ENCODE measurements around the gene POLD1. TPM values are rescaled to one million over a fixed set of nuclear protein-coding genes. Genes with fewer than 3 reads are reported as not detected.

POLD1 gene
- total and polyA plus RNA-seq, 2 experiments from 2014 or later, result 111 to 173 TPM

DNA sequence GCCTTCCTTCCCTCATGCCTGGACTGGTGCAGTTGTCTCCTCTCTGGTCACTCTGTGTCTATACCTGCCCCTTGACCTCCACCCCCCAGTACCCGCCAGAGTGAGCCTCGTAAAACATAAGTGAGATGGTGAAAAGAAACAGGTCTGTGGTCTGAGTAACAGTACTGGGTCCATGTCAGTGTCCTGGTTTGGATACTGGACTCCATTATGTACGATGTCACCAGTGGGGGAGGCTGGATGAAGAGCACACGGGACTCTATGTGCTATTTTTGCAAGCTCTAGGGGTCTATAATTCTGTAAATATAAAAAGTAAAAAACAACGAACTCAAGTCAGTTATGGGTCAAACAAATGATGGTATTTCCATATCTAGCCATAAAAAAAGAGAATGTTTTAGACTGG is 62.9 kb downstream of the POLD1 start:
- no peaks in the 10 kb centered on the region for H3F3A ChIP-seq (replicated peaks; ENCODE audit: low read depth)
- H3K4me2 ChIP-seq, result no peak overlapping the region
- peaks cover 50% of the 10 kb centered on the region for H3K36me3 Mint-ChIP-seq (ENCODE audit: low read depth)
- no peak overlapping the region for H3K4me3 Mint-ChIP-seq
- no peak overlapping the region for H3K27ac Mint-ChIP-seq
- no peaks in the 10 kb centered on the region for H3K4me1 Mint-ChIP-seq
- H4K20me1 ChIP-seq (replicated peaks; ENCODE audit: insufficient read depth), result no peaks in the 10 kb centered on the region
- no peak for DNase-seq (ENCODE audit: low spot score)
- no peaks in the 10 kb centered on the region for H3K79me2 ChIP-seq (replicated peaks; ENCODE audit: insufficient read depth)
- no peaks in the 10 kb centered on the region for H3K9me2 ChIP-seq (ENCODE audit: insufficient read depth)
- no peak overlapping the region for H2AFZ ChIP-seq
- H3K4me1 ChIP-seq (ENCODE audit: insufficient read depth), result peaks cover 6% of the 10 kb centered on the region; the same call in 1 of the 2 replicates
- peaks cover 93% of the 10 kb centered on the region for H3K9me3 Mint-ChIP-seq
- H3K27me3 Mint-ChIP-seq (ENCODE audit: insufficient read depth, low read depth, poor library complexity), result peaks cover 4% of the 10 kb centered on the region
- H3K27ac ChIP-seq (ENCODE audit: low read depth), result no peak overlapping the region
- TF ChIP-seq, protein P1, sequence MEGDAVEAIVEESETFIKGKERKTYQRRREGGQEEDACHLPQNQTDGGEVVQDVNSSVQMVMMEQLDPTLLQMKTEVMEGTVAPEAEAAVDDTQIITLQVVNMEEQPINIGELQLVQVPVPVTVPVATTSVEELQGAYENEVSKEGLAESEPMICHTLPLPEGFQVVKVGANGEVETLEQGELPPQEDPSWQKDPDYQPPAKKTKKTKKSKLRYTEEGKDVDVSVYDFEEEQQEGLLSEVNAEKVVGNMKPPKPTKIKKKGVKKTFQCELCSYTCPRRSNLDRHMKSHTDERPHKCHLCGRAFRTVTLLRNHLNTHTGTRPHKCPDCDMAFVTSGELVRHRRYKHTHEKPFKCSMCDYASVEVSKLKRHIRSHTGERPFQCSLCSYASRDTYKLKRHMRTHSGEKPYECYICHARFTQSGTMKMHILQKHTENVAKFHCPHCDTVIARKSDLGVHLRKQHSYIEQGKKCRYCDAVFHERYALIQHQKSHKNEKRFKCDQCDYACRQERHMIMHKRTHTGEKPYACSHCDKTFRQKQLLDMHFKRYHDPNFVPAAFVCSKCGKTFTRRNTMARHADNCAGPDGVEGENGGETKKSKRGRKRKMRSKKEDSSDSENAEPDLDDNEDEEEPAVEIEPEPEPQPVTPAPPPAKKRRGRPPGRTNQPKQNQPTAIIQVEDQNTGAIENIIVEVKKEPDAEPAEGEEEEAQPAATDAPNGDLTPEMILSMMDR (conservative IDR thresholded peaks at IDR 0.05; ENCODE audit: low read depth in 2 of 2), result no peak
- TF ChIP-seq EZH2phosphoT487 (IDR thresholded peaks at IDR 0.05; ENCODE audit: unreplicated experiment), result no peak
- TF ChIP-seq CREB1 (CRISPR knock-in tag; IDR thresholded peaks at IDR 0.05; ENCODE audit: low read depth), result no peak
- TF ChIP-seq, protein P2, sequence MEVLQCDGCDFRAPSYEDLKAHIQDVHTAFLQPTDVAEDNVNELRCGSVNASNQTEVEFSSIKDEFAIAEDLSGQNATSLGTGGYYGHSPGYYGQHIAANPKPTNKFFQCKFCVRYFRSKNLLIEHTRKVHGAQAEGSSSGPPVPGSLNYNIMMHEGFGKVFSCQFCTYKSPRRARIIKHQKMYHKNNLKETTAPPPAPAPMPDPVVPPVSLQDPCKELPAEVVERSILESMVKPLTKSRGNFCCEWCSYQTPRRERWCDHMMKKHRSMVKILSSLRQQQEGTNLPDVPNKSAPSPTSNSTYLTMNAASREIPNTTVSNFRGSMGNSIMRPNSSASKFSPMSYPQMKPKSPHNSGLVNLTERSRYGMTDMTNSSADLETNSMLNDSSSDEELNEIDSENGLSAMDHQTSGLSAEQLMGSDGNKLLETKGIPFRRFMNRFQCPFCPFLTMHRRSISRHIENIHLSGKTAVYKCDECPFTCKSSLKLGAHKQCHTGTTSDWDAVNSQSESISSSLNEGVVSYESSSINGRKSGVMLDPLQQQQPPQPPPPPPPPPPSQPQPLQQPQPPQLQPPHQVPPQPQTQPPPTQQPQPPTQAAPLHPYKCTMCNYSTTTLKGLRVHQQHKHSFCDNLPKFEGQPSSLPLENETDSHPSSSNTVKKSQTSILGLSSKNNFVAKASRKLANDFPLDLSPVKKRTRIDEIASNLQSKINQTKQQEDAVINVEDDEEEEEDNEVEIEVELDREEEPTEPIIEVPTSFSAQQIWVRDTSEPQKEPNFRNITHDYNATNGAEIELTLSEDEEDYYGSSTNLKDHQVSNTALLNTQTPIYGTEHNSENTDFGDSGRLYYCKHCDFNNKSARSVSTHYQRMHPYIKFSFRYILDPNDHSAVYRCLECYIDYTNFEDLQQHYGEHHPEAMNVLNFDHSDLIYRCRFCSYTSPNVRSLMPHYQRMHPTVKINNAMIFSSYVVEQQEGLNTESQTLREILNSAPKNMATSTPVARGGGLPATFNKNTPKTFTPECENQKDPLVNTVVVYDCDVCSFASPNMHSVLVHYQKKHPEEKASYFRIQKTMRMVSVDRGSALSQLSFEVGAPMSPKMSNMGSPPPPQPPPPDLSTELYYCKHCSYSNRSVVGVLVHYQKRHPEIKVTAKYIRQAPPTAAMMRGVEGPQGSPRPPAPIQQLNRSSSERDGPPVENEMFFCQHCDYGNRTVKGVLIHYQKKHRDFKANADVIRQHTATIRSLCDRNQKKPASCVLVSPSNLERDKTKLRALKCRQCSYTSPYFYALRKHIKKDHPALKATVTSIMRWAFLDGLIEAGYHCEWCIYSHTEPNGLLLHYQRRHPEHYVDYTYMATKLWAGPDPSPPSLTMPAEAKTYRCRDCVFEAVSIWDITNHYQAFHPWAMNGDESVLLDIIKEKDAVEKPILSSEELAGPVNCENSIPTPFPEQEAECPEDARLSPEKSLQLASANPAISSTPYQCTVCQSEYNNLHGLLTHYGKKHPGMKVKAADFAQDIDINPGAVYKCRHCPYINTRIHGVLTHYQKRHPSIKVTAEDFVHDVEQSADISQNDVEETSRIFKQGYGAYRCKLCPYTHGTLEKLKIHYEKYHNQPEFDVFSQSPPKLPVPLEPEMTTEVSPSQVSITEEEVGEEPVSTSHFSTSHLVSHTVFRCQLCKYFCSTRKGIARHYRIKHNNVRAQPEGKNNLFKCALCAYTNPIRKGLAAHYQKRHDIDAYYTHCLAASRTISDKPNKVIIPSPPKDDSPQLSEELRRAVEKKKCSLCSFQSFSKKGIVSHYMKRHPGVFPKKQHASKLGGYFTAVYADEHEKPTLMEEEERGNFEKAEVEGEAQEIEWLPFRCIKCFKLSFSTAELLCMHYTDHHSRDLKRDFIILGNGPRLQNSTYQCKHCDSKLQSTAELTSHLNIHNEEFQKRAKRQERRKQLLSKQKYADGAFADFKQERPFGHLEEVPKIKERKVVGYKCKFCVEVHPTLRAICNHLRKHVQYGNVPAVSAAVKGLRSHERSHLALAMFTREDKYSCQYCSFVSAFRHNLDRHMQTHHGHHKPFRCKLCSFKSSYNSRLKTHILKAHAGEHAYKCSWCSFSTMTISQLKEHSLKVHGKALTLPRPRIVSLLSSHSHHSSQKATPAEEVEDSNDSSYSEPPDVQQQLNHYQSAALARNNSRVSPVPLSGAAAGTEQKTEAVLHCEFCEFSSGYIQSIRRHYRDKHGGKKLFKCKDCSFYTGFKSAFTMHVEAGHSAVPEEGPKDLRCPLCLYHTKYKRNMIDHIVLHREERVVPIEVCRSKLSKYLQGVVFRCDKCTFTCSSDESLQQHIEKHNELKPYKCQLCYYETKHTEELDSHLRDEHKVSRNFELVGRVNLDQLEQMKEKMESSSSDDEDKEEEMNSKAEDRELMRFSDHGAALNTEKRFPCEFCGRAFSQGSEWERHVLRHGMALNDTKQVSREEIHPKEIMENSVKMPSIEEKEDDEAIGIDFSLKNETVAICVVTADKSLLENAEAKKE (CRISPR knock-in tag; IDR thresholded peaks at IDR 0.05), result no peak
- TF ChIP-seq ZNF114 (CRISPR knock-in tag; IDR thresholded peaks at IDR 0.05), result no peak
- TF ChIP-seq STAT1 (IDR thresholded peaks at IDR 0.05; ENCODE audit: unreplicated experiment), result no peak
- no peak for TF ChIP-seq JUNB (IDR thresholded peaks at IDR 0.05; ENCODE audit: unreplicated experiment)
- TF ChIP-seq POLR2AphosphoS5 (IDR thresholded peaks at IDR 0.05; ENCODE audit: low read depth), result no peak
- TF ChIP-seq, protein P3, sequence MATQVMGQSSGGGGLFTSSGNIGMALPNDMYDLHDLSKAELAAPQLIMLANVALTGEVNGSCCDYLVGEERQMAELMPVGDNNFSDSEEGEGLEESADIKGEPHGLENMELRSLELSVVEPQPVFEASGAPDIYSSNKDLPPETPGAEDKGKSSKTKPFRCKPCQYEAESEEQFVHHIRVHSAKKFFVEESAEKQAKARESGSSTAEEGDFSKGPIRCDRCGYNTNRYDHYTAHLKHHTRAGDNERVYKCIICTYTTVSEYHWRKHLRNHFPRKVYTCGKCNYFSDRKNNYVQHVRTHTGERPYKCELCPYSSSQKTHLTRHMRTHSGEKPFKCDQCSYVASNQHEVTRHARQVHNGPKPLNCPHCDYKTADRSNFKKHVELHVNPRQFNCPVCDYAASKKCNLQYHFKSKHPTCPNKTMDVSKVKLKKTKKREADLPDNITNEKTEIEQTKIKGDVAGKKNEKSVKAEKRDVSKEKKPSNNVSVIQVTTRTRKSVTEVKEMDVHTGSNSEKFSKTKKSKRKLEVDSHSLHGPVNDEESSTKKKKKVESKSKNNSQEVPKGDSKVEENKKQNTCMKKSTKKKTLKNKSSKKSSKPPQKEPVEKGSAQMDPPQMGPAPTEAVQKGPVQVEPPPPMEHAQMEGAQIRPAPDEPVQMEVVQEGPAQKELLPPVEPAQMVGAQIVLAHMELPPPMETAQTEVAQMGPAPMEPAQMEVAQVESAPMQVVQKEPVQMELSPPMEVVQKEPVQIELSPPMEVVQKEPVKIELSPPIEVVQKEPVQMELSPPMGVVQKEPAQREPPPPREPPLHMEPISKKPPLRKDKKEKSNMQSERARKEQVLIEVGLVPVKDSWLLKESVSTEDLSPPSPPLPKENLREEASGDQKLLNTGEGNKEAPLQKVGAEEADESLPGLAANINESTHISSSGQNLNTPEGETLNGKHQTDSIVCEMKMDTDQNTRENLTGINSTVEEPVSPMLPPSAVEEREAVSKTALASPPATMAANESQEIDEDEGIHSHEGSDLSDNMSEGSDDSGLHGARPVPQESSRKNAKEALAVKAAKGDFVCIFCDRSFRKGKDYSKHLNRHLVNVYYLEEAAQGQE (IDR thresholded peaks at IDR 0.05; ENCODE audit: unreplicated experiment), result no peak
- TF ChIP-seq, protein P4, sequence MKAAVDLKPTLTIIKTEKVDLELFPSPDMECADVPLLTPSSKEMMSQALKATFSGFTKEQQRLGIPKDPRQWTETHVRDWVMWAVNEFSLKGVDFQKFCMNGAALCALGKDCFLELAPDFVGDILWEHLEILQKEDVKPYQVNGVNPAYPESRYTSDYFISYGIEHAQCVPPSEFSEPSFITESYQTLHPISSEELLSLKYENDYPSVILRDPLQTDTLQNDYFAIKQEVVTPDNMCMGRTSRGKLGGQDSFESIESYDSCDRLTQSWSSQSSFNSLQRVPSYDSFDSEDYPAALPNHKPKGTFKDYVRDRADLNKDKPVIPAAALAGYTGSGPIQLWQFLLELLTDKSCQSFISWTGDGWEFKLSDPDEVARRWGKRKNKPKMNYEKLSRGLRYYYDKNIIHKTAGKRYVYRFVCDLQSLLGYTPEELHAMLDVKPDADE (IDR thresholded peaks at IDR 0.05), result no peak
- no peak for TF ChIP-seq NANOG (IDR thresholded peaks at IDR 0.05; ENCODE audit: borderline replicate concordance)
- TF ChIP-seq EZH2 (IDR thresholded peaks at IDR 0.05; ENCODE audit: low read depth, unreplicated experiment), result no peak
- no peak for TF ChIP-seq ZNF331 (CRISPR knock-in tag; IDR thresholded peaks at IDR 0.05; ENCODE audit: low read depth)
- no peaks in the 10 kb centered on the region for H3K36me3 ChIP-seq (ENCODE audit: insufficient read depth)
- no peak overlapping the region for H3K4me3 ChIP-seq
- no peak for ATAC-seq
- H3K27me3 ChIP-seq (ENCODE audit: insufficient read depth), result no peaks in the 10 kb centered on the region

All from GM23338 (cell line).